HG02678 (cell line): ENCODE data around the gene PHC2.

Source experiments
- ATAC-seq: cut with Tn5 transposase; IDR thresholded peaks from one replicate; pipeline ENCODE4 v1.9.1; 2021; ENCODE audit warnings: mild to moderate bottlenecking, moderate library complexity; ENCODE audit not compliant: unreplicated experiment

Gene PHC2

GRCh38 chr1:33454646-33455282 lies 23.9 kb upstream of the PHC2 start:
- no peak for ATAC-seq

GRCh38 chr1:33446590-33446989 lies 15.7 kb upstream of the PHC2 start:
- no peak for ATAC-seq

GRCh38 chr1:33445108-33445507 lies 14.2 kb upstream of the PHC2 start:
- ATAC-seq = no peak

- no peak for ATAC-seq
Measured at GRCh38 chr1:33443705-33444180, 12.8 kb upstream of the PHC2 start.

- no peak for ATAC-seq
Measured at GRCh38 chr1:33443080-33443704, 12.3 kb upstream of the PHC2 start.

GRCh38 chr1:33442141-33442540 lies 11.2 kb upstream of the PHC2 start:
- ATAC-seq = no peak

- ATAC-seq = no peak
Measured at GRCh38 chr1:33441088-33441745, 10.3 kb upstream of the PHC2 start.

GRCh38 chr1:33439662-33440061 lies 8.8 kb upstream of the PHC2 start:
- no peak for ATAC-seq

- no peak for ATAC-seq
Measured at GRCh38 chr1:33438364-33439160, 7.7 kb upstream of the PHC2 start.

- no peak for ATAC-seq
Measured at GRCh38 chr1:33436557-33437285, 5.8 kb upstream of the PHC2 start.

GRCh38 chr1:33435096-33435820 lies 4.4 kb upstream of the PHC2 start:
- no peak for ATAC-seq

GRCh38 chr1:33434363-33434750 lies 3.5 kb upstream of the PHC2 start:
- no peak for ATAC-seq

- no peak for ATAC-seq
Measured at GRCh38 chr1:33433509-33434362, 2.8 kb upstream of the PHC2 start.

- ATAC-seq = no peak
Measured at GRCh38 chr1:33429856-33430691, 821 bp downstream of the PHC2 start.

- ATAC-seq = no peak
Measured at GRCh38 chr1:33429332-33429731, 1.6 kb downstream of the PHC2 start.

GRCh38 chr1:33428661-33429060 lies 2.2 kb downstream of the PHC2 start:
- no peak for ATAC-seq

- no peak for ATAC-seq
Measured at GRCh38 chr1:33426916-33427315, 4.0 kb downstream of the PHC2 start.

- no peak for ATAC-seq
Measured at GRCh38 chr1:33425900-33426299, 5.0 kb downstream of the PHC2 start.
